Neural cell (in vitro differentiated cells): ENCODE results near the gene PDXDC1.

Source experiments
- EP300 ChIP-seq: fragments of 450-650 bp; conservative IDR thresholded peaks from 2 replicates; pipeline ENCODE4 v1.6.1; 2014; ENCODE audit warnings: antibody characterized with exemption, mild to moderate bottlenecking, moderate library complexity; ENCODE audit not compliant: poor library complexity, severe bottlenecking
- EZH2 ChIP-seq: fragments of 200-600, 300-800 bp; shearing (Covaris generic), sonication (generic); IDR thresholded peaks from 2 replicates; pipeline ENCODE4 v1.6.1; 2014; ENCODE audit warnings: antibody characterized with exemption, low read length, borderline replicate concordance, mild to moderate bottlenecking; ENCODE audit not compliant: insufficient read depth, poor library complexity, severe bottlenecking
- MXI1 ChIP-seq: fragments of 450-650 bp; conservative IDR thresholded peaks from 2 replicates; pipeline ENCODE4 v1.6.1; 2014; ENCODE audit warnings: antibody characterized with exemption, mild to moderate bottlenecking; ENCODE audit not compliant: poor library complexity, severe bottlenecking
- POLR2AphosphoS5 ChIP-seq: IDR thresholded peaks from 2 replicates; pipeline ENCODE4 v1.6.1; 2012
- RAD21 ChIP-seq: fragments of 450-650 bp; conservative IDR thresholded peaks from 2 replicates; pipeline ENCODE4 v1.6.1; 2014; ENCODE audit warnings: antibody characterized with exemption, mild to moderate bottlenecking, moderate library complexity
- TAF1 ChIP-seq: IDR thresholded peaks from 2 replicates; pipeline ENCODE4 v1.6.1; 2012; ENCODE audit warnings: low read depth
- TF ChIP-seq, protein P1 (sequence below): fragments of 450-650 bp; IDR thresholded peaks from 2 replicates; pipeline ENCODE4 v1.5.1; 2014; ENCODE audit warnings: antibody characterized with exemption, mild to moderate bottlenecking, moderate library complexity; ENCODE audit not compliant: poor library complexity, severe bottlenecking
- TF ChIP-seq, protein P2 (sequence below): IDR thresholded peaks from 2 replicates; pipeline ENCODE4 v1.6.1; 2012; ENCODE audit warnings: borderline replicate concordance

DNA sequence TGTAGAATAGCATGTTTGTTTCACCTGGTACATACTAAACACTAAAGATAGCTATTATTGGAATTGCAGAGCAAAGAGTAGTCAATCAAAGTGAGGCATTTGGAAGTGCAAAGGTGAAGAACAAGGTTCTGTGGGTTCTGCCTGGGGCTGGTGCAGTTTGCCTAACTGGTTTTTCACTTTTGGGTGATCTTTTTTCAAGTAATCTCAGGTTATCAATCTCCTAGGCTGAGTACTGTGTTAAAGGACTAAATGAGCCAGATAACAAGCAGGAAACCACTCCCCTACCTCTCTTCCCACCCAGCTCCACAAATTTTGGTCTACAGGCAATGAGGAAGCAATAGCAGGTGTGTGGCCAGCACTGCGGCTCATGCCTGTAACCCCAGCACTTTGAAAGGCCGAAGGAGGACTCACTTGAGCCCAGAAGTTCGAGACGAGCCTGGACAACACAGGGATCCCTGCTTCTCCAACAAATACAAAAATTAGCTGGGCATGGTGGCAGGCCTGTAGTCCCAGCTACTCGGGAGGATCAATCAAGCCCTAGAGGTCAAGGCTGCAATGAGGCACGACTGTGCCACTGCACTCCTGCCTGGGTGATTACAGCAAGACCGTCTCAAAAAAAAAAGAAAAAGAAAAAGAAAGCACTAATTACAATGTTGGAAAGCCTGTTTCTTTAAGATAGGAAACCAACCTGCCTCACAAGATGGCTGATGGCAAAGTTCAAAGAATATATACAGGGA, 83.0 kb downstream of the PDXDC1 start:
- TF ChIP-seq POLR2AphosphoS5 (no peak), EP300 (no peak), EZH2 (no peak), RAD21 (no peak), TAF1 (no peak), MXI1 (no peak)
- TF ChIP-seq, protein P1, sequence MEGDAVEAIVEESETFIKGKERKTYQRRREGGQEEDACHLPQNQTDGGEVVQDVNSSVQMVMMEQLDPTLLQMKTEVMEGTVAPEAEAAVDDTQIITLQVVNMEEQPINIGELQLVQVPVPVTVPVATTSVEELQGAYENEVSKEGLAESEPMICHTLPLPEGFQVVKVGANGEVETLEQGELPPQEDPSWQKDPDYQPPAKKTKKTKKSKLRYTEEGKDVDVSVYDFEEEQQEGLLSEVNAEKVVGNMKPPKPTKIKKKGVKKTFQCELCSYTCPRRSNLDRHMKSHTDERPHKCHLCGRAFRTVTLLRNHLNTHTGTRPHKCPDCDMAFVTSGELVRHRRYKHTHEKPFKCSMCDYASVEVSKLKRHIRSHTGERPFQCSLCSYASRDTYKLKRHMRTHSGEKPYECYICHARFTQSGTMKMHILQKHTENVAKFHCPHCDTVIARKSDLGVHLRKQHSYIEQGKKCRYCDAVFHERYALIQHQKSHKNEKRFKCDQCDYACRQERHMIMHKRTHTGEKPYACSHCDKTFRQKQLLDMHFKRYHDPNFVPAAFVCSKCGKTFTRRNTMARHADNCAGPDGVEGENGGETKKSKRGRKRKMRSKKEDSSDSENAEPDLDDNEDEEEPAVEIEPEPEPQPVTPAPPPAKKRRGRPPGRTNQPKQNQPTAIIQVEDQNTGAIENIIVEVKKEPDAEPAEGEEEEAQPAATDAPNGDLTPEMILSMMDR: no peak
- TF ChIP-seq, protein P2, sequence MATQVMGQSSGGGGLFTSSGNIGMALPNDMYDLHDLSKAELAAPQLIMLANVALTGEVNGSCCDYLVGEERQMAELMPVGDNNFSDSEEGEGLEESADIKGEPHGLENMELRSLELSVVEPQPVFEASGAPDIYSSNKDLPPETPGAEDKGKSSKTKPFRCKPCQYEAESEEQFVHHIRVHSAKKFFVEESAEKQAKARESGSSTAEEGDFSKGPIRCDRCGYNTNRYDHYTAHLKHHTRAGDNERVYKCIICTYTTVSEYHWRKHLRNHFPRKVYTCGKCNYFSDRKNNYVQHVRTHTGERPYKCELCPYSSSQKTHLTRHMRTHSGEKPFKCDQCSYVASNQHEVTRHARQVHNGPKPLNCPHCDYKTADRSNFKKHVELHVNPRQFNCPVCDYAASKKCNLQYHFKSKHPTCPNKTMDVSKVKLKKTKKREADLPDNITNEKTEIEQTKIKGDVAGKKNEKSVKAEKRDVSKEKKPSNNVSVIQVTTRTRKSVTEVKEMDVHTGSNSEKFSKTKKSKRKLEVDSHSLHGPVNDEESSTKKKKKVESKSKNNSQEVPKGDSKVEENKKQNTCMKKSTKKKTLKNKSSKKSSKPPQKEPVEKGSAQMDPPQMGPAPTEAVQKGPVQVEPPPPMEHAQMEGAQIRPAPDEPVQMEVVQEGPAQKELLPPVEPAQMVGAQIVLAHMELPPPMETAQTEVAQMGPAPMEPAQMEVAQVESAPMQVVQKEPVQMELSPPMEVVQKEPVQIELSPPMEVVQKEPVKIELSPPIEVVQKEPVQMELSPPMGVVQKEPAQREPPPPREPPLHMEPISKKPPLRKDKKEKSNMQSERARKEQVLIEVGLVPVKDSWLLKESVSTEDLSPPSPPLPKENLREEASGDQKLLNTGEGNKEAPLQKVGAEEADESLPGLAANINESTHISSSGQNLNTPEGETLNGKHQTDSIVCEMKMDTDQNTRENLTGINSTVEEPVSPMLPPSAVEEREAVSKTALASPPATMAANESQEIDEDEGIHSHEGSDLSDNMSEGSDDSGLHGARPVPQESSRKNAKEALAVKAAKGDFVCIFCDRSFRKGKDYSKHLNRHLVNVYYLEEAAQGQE: no peak
